Thoracic aorta (tissue), 2 donors: ENCODE measurements around the gene TIMM17A. TPM values are rescaled to one million over a fixed set of nuclear protein-coding genes. Genes with fewer than 3 reads are reported as not detected.

Experiments
- ATAC-seq: fragments of 150-250 bp; one replicate; pipeline ENCODE4 v1.8.0; 2017; ENCODE audit warnings: low read depth; ENCODE audit not compliant: insufficient number of reproducible peaks, low FRiP score
- DNase-seq: peaks from one replicate; pipeline ENCODE4 v3.0.0-alpha.2; 2020; ENCODE audit warnings: low spot score
- H3K27ac ChIP-seq, 2 donors: fragments of 200-600 bp; sonication (generic); 1 replicate in 1 of 2; 2 replicates in 1 of 2; pipeline ENCODE4 v1.5.1; 2016; ENCODE audit warnings: mild to moderate bottlenecking in 2 of 2, moderate library complexity in 2 of 2
- H3K27me3 ChIP-seq: fragments of 200-600 bp; sonication (generic); replicated peaks from 2 replicates; pipeline ENCODE4 v1.6.0; 2016; ENCODE audit warnings: mild to moderate bottlenecking; ENCODE audit not compliant: insufficient read depth
- H3K36me3 ChIP-seq: fragments of 200-600 bp; sonication (generic); one replicate; pipeline ENCODE4 v1.5.1; 2016
- H3K4me1 ChIP-seq, 2 donors: fragments of 200-600 bp; sonication (generic); 1 replicate in 1 of 2; 2 replicates in 1 of 2; pipeline versions ENCODE4 v1.5.1 to v1.6.0; 2016; ENCODE audit warnings: low read depth in 2 of 2, mild to moderate bottlenecking in 1 of 2; ENCODE audit not compliant: control insufficient read depth in 1 of 2
- H3K4me3 ChIP-seq: fragments of 200-600 bp; sonication (generic); 2 replicates; pipeline ENCODE4 v1.5.1; 2016; ENCODE audit warnings: mild to moderate bottlenecking
- H3K9me3 ChIP-seq: fragments of 200-600 bp; sonication (generic); 2 replicates; pipeline ENCODE4 v1.5.1; 2016
- total RNA-seq, 2 donors: library from RNA; depleted of rRNA; stranded (reverse); fragments of >200 nt; gene quantifications; one replicate each; pipeline versions ENCODE4 v1.1.0 to v1.2.3, GENCODE V29; 2016
- TF ChIP-seq, protein P1 (sequence below): fragments of 200-600 bp; sonication (generic); IDR thresholded peaks from one replicate; pipeline ENCODE4 v1.5.1; 2019; ENCODE audit warnings: antibody characterized with exemption

TIMM17A gene
- total RNA-seq, 2 donors from 2014 or later: 29.6 to 44.7 TPM

DNA sequence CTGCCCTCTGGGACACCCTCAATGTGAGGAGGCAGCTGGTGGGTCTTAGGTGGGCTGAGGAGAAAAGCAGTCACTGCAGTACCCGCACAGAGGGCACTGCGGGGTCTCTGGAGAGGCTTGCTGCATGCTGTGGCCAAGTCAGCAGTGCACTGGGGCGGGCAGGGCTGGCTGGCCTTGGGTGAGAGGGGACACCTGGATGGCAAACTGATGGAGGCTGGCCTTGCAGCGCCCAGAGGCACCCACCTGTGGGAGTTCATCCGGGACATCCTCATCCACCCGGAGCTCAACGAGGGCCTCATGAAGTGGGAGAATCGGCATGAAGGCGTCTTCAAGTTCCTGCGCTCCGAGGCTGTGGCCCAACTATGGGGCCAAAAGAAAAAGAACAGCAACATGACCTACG, 58.3 kb downstream of the TIMM17A start:
- ATAC-seq (no peak), DNase-seq (no peak)
- H3K36me3 ChIP-seq: no peaks in the 10 kb centered on the region
- H3K27me3 ChIP-seq: no peaks in the 10 kb centered on the region
- TF ChIP-seq, protein P1, sequence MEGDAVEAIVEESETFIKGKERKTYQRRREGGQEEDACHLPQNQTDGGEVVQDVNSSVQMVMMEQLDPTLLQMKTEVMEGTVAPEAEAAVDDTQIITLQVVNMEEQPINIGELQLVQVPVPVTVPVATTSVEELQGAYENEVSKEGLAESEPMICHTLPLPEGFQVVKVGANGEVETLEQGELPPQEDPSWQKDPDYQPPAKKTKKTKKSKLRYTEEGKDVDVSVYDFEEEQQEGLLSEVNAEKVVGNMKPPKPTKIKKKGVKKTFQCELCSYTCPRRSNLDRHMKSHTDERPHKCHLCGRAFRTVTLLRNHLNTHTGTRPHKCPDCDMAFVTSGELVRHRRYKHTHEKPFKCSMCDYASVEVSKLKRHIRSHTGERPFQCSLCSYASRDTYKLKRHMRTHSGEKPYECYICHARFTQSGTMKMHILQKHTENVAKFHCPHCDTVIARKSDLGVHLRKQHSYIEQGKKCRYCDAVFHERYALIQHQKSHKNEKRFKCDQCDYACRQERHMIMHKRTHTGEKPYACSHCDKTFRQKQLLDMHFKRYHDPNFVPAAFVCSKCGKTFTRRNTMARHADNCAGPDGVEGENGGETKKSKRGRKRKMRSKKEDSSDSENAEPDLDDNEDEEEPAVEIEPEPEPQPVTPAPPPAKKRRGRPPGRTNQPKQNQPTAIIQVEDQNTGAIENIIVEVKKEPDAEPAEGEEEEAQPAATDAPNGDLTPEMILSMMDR: no peak
- no peak overlapping the region for H3K27ac ChIP-seq
- no peak overlapping the region for H3K4me3 ChIP-seq
- no peaks in the 10 kb centered on the region for H3K4me1 ChIP-seq
- no peaks in the 10 kb centered on the region for H3K9me3 ChIP-seq

- no peak for DNase-seq
- H3K27ac ChIP-seq: no peak overlapping the region
- ATAC-seq: no peak
Observed at GRCh38 chr1:202014060-202014459, 58.8 kb downstream of the TIMM17A start.

DNA sequence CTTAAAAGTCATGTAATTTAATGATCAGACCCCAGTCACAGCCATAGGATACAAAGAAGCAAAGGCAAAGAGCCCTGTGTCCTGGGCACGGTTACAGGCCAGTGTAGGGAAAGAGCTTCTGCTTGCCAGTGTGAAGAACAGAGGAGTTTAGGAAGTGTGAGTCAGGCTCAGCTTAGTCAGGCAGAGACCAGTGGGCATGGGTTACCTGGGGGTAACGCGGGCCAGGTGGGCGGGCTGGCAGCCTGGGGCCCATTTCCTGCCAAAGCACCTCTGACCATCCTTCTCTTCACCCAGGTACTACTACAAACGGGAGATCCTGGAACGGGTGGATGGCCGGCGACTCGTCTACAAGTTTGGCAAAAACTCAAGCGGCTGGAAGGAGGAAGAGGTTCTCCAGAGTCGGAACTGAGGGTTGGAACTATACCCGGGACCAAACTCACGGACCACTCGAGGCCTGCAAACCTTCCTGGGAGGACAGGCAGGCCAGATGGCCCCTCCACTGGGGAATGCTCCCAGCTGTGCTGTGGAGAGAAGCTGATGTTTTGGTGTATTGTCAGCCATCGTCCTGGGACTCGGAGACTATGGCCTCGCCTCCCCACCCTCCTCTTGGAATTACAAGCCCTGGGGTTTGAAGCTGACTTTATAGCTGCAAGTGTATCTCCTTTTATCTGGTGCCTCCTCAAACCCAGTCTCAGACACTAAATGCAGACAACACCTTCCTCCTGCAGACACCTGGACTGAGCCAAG, 59.8 kb downstream of the TIMM17A start:
- H3K4me3 ChIP-seq: no peak overlapping the region
- H3K9me3 ChIP-seq: no peaks in the 10 kb centered on the region
- H3K27me3 ChIP-seq: no peaks in the 10 kb centered on the region
- no peaks in the 10 kb centered on the region for H3K4me1 ChIP-seq
- TF ChIP-seq, protein P1: no peak
- ATAC-seq (no peak), DNase-seq (no peak)
- H3K27ac ChIP-seq: no peak overlapping the region
- H3K36me3 ChIP-seq: no peaks in the 10 kb centered on the region

More at GRCh38 chr1:202014060-202014459, 58.8 kb downstream of the TIMM17A start:
- Histone ChIP-seq H3K4me3 (no peak overlapping the region), H3K27me3 (no peaks in the 10 kb centered on the region), H3K9me3 (no peaks in the 10 kb centered on the region), H3K4me1 (no peaks in the 10 kb centered on the region), H3K36me3 (no peaks in the 10 kb centered on the region)
- TF ChIP-seq, protein P1: no peak

DNA sequence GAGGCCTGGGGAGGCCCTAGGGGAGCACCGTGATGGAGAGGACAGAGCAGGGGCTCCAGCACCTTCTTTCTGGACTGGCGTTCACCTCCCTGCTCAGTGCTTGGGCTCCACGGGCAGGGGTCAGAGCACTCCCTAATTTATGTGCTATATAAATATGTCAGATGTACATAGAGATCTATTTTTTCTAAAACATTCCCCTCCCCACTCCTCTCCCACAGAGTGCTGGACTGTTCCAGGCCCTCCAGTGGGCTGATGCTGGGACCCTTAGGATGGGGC, 60.3 kb downstream of the TIMM17A start:
- Histone ChIP-seq H3K9me3 (no peaks in the 10 kb centered on the region), H3K27me3 (no peaks in the 10 kb centered on the region), H3K36me3 (no peaks in the 10 kb centered on the region), H3K4me3 (no peak overlapping the region), H3K27ac (no peak overlapping the region), H3K4me1 (no peaks in the 10 kb centered on the region)
- no peak for DNase-seq
- TF ChIP-seq, protein P1: no peak
- no peak for ATAC-seq

- Histone ChIP-seq H3K4me1 (no peaks in the 10 kb centered on the region), H3K27ac (no peak overlapping the region), H3K9me3 (no peaks in the 10 kb centered on the region), H3K4me3 (no peak overlapping the region), H3K27me3 (no peaks in the 10 kb centered on the region), H3K36me3 (no peaks in the 10 kb centered on the region)
- ATAC-seq (no peak), DNase-seq (no peak)
- TF ChIP-seq, protein P1: no peak
Observed at GRCh38 chr1:202016022-202016810, 60.9 kb downstream of the TIMM17A start.
